ENCODE results near the gene SAMSN1.
"Not testable (repeated sequence)": the region's sequence is repeated elsewhere in the genome, so short reads cannot be mapped to it uniquely, and the experiment has no call there.

Gene SAMSN1

GRCh38 chr21:14513804-14514203 lies 32.3 kb downstream of the SAMSN1 start:
- no peak overlapping the region for H3K27ac ChIP-seq
- TF ChIP-seq ZFX (IDR thresholded peaks at IDR 0.05) (no peak), CTCF (conservative IDR thresholded peaks at IDR 0.05) (no peak)

- H3K27ac ChIP-seq, result not testable (repeated sequence)
Measured at GRCh38 chr21:14506859-14507457, 39.2 kb downstream of the SAMSN1 start.

- no peak overlapping the region for H3K27ac ChIP-seq
- no peak for TF ChIP-seq CTCF (conservative IDR thresholded peaks at IDR 0.05)
- no peak for TF ChIP-seq ZFX (IDR thresholded peaks at IDR 0.05)
Measured at GRCh38 chr21:14500873-14501272, 45.2 kb downstream of the SAMSN1 start.

GRCh38 chr21:14499316-14499715 lies 46.8 kb downstream of the SAMSN1 start:
- H3K27ac ChIP-seq, result no peak overlapping the region
- TF ChIP-seq CTCF (conservative IDR thresholded peaks at IDR 0.05) (no peak), ZFX (IDR thresholded peaks at IDR 0.05) (no peak)

- no peak for TF ChIP-seq CTCF (conservative IDR thresholded peaks at IDR 0.05)
- no peak for TF ChIP-seq ZFX (IDR thresholded peaks at IDR 0.05)
- no peak overlapping the region for H3K27ac ChIP-seq
Measured at GRCh38 chr21:14497825-14498224, 48.3 kb downstream of the SAMSN1 start.

GRCh38 chr21:14495075-14495474 lies 51.0 kb downstream of the SAMSN1 start:
- no peak for TF ChIP-seq CTCF (conservative IDR thresholded peaks at IDR 0.05)
- H3K27ac ChIP-seq, result no peak overlapping the region

GRCh38 chr21:14494181-14494580 lies 51.9 kb downstream of the SAMSN1 start:
- H3K27ac ChIP-seq, result not testable (repeated sequence)

- no peak for TF ChIP-seq CTCF (conservative IDR thresholded peaks at IDR 0.05)
- TF ChIP-seq ZFX (IDR thresholded peaks at IDR 0.05), result no peak
- no peak overlapping the region for H3K27ac ChIP-seq
Measured at GRCh38 chr21:14493731-14494130, 52.4 kb downstream of the SAMSN1 start.

Data from C4-2B (cell line).